ENCODE results near the gene ESAM.

Gene ESAM

DNA sequence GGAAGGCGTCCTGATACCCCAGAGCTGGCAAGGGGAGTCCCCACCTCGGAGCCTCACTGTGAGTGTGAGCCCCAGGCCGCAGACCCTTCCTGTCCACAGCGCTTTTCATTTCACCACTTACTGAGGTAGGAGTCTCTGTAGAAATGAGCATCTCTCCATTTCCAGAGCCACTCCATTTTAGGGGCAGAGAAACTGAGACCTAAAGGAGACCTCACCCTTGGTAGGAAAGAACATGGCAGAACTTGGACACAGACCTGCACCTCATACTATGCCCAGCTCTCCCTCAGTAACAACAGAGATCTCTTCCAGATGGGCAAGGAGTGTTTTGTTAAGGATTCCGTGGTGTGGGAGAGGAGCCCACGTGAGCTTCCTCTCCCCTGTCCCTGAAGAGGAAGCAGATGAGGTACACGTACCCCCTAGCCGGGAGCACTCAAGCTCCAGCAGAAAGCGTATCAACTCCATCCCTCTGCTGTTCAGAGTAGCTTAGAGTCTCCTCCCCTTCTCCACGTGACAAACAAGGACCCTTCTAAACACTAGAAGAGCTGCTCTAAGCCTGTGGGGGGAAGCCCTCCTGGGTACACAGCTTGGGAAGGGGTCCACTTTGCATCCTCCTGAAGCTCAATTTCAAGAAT is 9.5 kb downstream of the ESAM start:
- TF ChIP-seq MYC (IDR thresholded peaks at IDR 0.05; ENCODE audit: low read depth, low read length) (no peak), POLR2A (IDR thresholded peaks at IDR 0.05; ENCODE audit: extremely low read depth, insufficient read length) (no peak), CTCF (IDR thresholded peaks at IDR 0.05; ENCODE audit: low read depth, low read length) (no peak)
- TF ChIP-seq, protein P1, sequence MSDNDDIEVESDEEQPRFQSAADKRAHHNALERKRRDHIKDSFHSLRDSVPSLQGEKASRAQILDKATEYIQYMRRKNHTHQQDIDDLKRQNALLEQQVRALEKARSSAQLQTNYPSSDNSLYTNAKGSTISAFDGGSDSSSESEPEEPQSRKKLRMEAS (IDR thresholded peaks at IDR 0.05; ENCODE audit: low read depth, low read length), result no peak
- no peak overlapping the region for H3K4me3 ChIP-seq (ENCODE audit: low read depth, low read length)
- no peak for DNase-seq (ENCODE audit: low read depth)

- H3K4me3 ChIP-seq (ENCODE audit: low read depth, low read length), result no peak within 1 kb of the TSS
- no peak for DNase-seq (ENCODE audit: low read depth)
- TF ChIP-seq POLR2A (IDR thresholded peaks at IDR 0.05; ENCODE audit: extremely low read depth, insufficient read length) (no peak), CTCF (IDR thresholded peaks at IDR 0.05; ENCODE audit: low read depth, low read length) (no peak), MYC (IDR thresholded peaks at IDR 0.05; ENCODE audit: low read depth, low read length) (no peak)
- TF ChIP-seq, protein P1 (IDR thresholded peaks at IDR 0.05; ENCODE audit: low read depth, low read length), result no peak
These were observed 10.2 kb downstream of the ESAM start, which contains the start of gene VSIG2 for GRCh38 chr11:124751741-124752470. TSS of gene VSIG2 (minus strand) at chr11:124752255. CDS start at chr11:124752137, 118 bp downstream.

GRCh38 chr11:124751391-124751740 is 10.7 kb downstream of the ESAM start:
- DNase-seq (ENCODE audit: low read depth), result no peak
- TF ChIP-seq MYC (IDR thresholded peaks at IDR 0.05; ENCODE audit: low read depth, low read length), result no peak
- TF ChIP-seq, protein P1 (IDR thresholded peaks at IDR 0.05; ENCODE audit: low read depth, low read length), result no peak
- TF ChIP-seq POLR2A (IDR thresholded peaks at IDR 0.05; ENCODE audit: extremely low read depth, insufficient read length), result no peak
- TF ChIP-seq CTCF (IDR thresholded peaks at IDR 0.05; ENCODE audit: low read depth, low read length), result no peak
- no peak overlapping the region for H3K4me3 ChIP-seq (ENCODE audit: low read depth, low read length)

DNA sequence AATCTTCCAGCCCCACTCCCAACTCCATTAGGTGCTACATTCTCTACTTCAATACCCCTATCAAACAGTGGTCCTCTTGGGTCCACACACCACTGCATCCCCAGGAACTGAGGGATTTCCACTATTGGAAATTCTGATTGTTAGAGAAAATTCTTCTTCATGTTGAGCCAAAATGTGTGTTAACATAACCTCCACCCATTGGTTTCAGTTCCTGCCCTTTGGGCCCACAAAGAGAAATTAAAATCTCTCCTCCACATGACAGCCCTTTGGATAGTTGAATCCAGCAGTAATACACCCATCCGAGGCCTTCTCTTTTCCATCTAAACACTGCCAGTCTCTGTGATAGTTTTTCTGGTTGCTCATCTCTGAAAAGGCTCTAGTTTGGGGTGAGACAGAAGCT is 12.2 kb downstream of the ESAM start:
- no peak for TF ChIP-seq MYC (IDR thresholded peaks at IDR 0.05; ENCODE audit: low read depth, low read length)
- no peak for TF ChIP-seq POLR2A (IDR thresholded peaks at IDR 0.05; ENCODE audit: extremely low read depth, insufficient read length)
- TF ChIP-seq, protein P1 (IDR thresholded peaks at IDR 0.05; ENCODE audit: low read depth, low read length), result no peak
- no peak for TF ChIP-seq CTCF (IDR thresholded peaks at IDR 0.05; ENCODE audit: low read depth, low read length)
- no peak for DNase-seq (ENCODE audit: low read depth)
- H3K4me3 ChIP-seq (ENCODE audit: low read depth, low read length), result no peak overlapping the region

- no peak overlapping the region for H3K4me3 ChIP-seq (ENCODE audit: low read depth, low read length)
- TF ChIP-seq MYC (IDR thresholded peaks at IDR 0.05; ENCODE audit: low read depth, low read length) (no peak), CTCF (IDR thresholded peaks at IDR 0.05; ENCODE audit: low read depth, low read length) (no peak), POLR2A (IDR thresholded peaks at IDR 0.05; ENCODE audit: extremely low read depth, insufficient read length) (no peak)
- TF ChIP-seq, protein P1 (IDR thresholded peaks at IDR 0.05; ENCODE audit: low read depth, low read length), result no peak
- no peak for DNase-seq (ENCODE audit: low read depth)
These were observed 13.4 kb downstream of the ESAM start for GRCh38 chr11:124748481-124749343.
